Neural cell (in vitro differentiated cells): Measurements from ENCODE around the gene ATP5F1D. TPM values are rescaled to one million over a fixed set of nuclear protein-coding genes. Genes with fewer than 3 reads are reported as not detected.

Experiments
- H2AFZ ChIP-seq: fragments of 200-600, 300-800 bp; sonication (generic), shearing (Covaris generic); 2 replicates; pipeline ENCODE4 v1.6.0; 2014; ENCODE audit warnings: low read depth, mild to moderate bottlenecking, antibody characterized with exemption, low read length, moderate library complexity
- H3F3A ChIP-seq: fragments of 200-600 bp; shearing (Covaris generic); 2 replicates; pipeline ENCODE4 v1.6.1; 2016; ENCODE audit warnings: mild to moderate bottlenecking, moderate library complexity, mixed read lengths, antibody characterized with exemption, low read length; ENCODE audit not compliant: insufficient read depth, poor library complexity, severe bottlenecking
- H3K27ac ChIP-seq: fragments of 200-600, 300-800 bp; sonication (generic), shearing (Covaris generic); 2 replicates; pipeline ENCODE4 v1.5.1; 2014; ENCODE audit warnings: mild to moderate bottlenecking, low read length, moderate library complexity
- H3K27me3 ChIP-seq: fragments of 300-800, 200-600 bp; sonication (generic), shearing (Covaris generic); 2 replicates; pipeline ENCODE4 v1.6.0; 2014; ENCODE audit warnings: mild to moderate bottlenecking, low read depth, low read length, moderate library complexity; ENCODE audit not compliant: insufficient read depth
- H3K36me3 ChIP-seq: fragments of 300-800, 200-600 bp; sonication (generic), shearing (Covaris generic); 2 replicates; pipeline ENCODE4 v1.5.1; 2014; ENCODE audit warnings: mild to moderate bottlenecking, antibody characterized with exemption, low read length, moderate library complexity; ENCODE audit not compliant: insufficient read depth
- H3K4me2 ChIP-seq: fragments of 300-800, 200-600 bp; sonication (generic), shearing (Covaris generic); 2 replicates; pipeline ENCODE4 v1.6.0; 2014; ENCODE audit warnings: mild to moderate bottlenecking, low read length
- H3K4me3 ChIP-seq: fragments of 300-800, 200-600 bp; sonication (generic), shearing (Covaris generic); 2 replicates; pipeline ENCODE4 v1.5.1; 2014; ENCODE audit warnings: mild to moderate bottlenecking, low read length, moderate library complexity
- H3K79me2 ChIP-seq: fragments of 200-600 bp; shearing (Covaris generic); replicated peaks from 2 replicates; pipeline ENCODE4 v1.6.0; 2014; ENCODE audit warnings: mild to moderate bottlenecking, low read length, moderate library complexity; ENCODE audit not compliant: insufficient read depth
- H3K9ac ChIP-seq: fragments of 300-800, 200-600 bp; sonication (generic), shearing (Covaris generic); 2 replicates; pipeline ENCODE4 v1.6.1; 2016; ENCODE audit warnings: mild to moderate bottlenecking, low read length, mixed read lengths
- H3K9me2 ChIP-seq: fragments of 200-600 bp; shearing (Covaris generic); 2 replicates; pipeline ENCODE4 v1.6.1; 2016; ENCODE audit warnings: mild to moderate bottlenecking, low read length, mixed read lengths; ENCODE audit not compliant: insufficient read depth
- H3K9me3 ChIP-seq: fragments of 200-600, 300-800 bp; sonication (generic), shearing (Covaris generic); 2 replicates; pipeline ENCODE4 v1.6.1; 2016; ENCODE audit warnings: mild to moderate bottlenecking, mixed run types, low read length, moderate library complexity, mixed read lengths
- H4K20me1 ChIP-seq: fragments of 200-600 bp; shearing (Covaris generic); 2 replicates; pipeline ENCODE4 v1.6.1; 2016; ENCODE audit warnings: mild to moderate bottlenecking, mixed run types; ENCODE audit not compliant: insufficient read depth
- EP300 ChIP-seq: fragments of 450-650 bp; conservative IDR thresholded peaks from 2 replicates; pipeline ENCODE4 v1.6.1; 2014; ENCODE audit warnings: antibody characterized with exemption, mild to moderate bottlenecking, moderate library complexity; ENCODE audit not compliant: poor library complexity, severe bottlenecking
- MXI1 ChIP-seq: fragments of 450-650 bp; conservative IDR thresholded peaks from 2 replicates; pipeline ENCODE4 v1.6.1; 2014; ENCODE audit warnings: antibody characterized with exemption, mild to moderate bottlenecking; ENCODE audit not compliant: poor library complexity, severe bottlenecking
- POLR2AphosphoS5 ChIP-seq: IDR thresholded peaks from 2 replicates; pipeline ENCODE4 v1.6.1; 2012
- RAD21 ChIP-seq: fragments of 450-650 bp; conservative IDR thresholded peaks from 2 replicates; pipeline ENCODE4 v1.6.1; 2014; ENCODE audit warnings: antibody characterized with exemption, mild to moderate bottlenecking, moderate library complexity
- REST ChIP-seq: IDR thresholded peaks from 2 replicates; pipeline ENCODE4 v1.6.1; 2012; ENCODE audit warnings: borderline replicate concordance
- SMC3 ChIP-seq: fragments of 450-650 bp; conservative IDR thresholded peaks from 2 replicates; pipeline ENCODE4 v1.6.1; 2014; ENCODE audit warnings: antibody characterized with exemption, mild to moderate bottlenecking, moderate library complexity; ENCODE audit not compliant: poor library complexity
- TAF1 ChIP-seq: IDR thresholded peaks from 2 replicates; pipeline ENCODE4 v1.6.1; 2012; ENCODE audit warnings: low read depth
- polyA plus RNA-seq: library from polyadenylated mRNA; depleted of rRNA; stranded (reverse); fragments of >200 nt; gene quantifications from 2 replicates; pipeline ENCODE4 v1.2.3, GENCODE V29; 2014
- TF ChIP-seq, protein P1 (sequence below): fragments of 450-650 bp; IDR thresholded peaks from 2 replicates; pipeline ENCODE4 v1.5.1; 2014; ENCODE audit warnings: antibody characterized with exemption, mild to moderate bottlenecking, moderate library complexity; ENCODE audit not compliant: poor library complexity, severe bottlenecking

ATP5F1D gene
- polyA plus RNA-seq, 1 donor from 2014 or later = 47.8 TPM

- no peak overlapping the region for H3K27ac ChIP-seq
- no peaks in the 10 kb centered on the region for H3K9me3 ChIP-seq
- no peak for TF ChIP-seq EP300
- no peak for TF ChIP-seq MXI1
- TF ChIP-seq, protein P1, sequence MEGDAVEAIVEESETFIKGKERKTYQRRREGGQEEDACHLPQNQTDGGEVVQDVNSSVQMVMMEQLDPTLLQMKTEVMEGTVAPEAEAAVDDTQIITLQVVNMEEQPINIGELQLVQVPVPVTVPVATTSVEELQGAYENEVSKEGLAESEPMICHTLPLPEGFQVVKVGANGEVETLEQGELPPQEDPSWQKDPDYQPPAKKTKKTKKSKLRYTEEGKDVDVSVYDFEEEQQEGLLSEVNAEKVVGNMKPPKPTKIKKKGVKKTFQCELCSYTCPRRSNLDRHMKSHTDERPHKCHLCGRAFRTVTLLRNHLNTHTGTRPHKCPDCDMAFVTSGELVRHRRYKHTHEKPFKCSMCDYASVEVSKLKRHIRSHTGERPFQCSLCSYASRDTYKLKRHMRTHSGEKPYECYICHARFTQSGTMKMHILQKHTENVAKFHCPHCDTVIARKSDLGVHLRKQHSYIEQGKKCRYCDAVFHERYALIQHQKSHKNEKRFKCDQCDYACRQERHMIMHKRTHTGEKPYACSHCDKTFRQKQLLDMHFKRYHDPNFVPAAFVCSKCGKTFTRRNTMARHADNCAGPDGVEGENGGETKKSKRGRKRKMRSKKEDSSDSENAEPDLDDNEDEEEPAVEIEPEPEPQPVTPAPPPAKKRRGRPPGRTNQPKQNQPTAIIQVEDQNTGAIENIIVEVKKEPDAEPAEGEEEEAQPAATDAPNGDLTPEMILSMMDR = no peak
- no peak for TF ChIP-seq SMC3
- TF ChIP-seq POLR2AphosphoS5 = no peak
- TF ChIP-seq RAD21 = no peak
Observed at GRCh38 chr19:1273263-1274041, 31.9 kb downstream of the ATP5F1D start.

DNA sequence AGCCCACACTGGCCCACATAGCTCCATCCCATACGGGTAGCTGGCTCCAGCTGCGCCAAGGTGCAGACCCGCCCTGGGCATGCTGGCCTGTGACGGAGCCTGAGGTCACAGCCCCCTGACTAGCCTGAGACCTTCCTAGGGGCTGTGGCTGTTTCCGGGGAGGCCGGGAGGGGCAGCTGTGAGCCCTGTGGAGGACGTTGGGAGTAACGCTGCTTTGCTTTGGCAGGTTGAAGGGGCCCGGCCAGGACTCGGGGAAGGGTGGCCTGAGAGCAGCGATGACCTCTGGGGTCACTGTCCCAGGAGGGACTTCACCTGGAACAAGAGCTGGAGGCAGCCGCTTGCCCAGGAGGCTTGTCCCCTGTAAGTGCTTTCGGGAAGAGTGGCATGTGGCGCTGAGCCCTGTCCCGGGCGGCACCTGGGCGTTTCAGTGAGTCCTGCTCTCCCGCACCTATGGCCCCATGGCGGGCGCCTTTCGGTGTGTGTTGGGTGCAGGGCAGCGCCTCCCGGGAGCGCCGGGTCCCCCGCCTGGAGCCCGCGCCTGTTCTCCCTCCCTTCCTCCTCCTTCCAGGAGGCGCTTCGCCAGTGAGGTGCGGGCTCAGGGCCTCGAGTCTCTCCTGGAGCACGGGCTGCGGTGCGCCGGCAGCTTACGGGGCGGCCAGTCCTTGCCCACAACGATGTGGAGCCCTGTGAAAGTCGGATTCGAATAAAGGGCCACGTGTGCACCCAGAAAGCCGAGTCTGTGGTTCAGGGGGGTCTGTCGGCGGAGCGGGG is 32.7 kb downstream of the ATP5F1D start:
- Histone ChIP-seq H3K27ac (peak overlapping the region; percentile 93), H3K9ac (peak overlapping the region; percentile 87), H3K79me2 (peaks cover 30% of the 10 kb centered on the region), H2AFZ (no peak overlapping the region), H3K27me3 (no peaks in the 10 kb centered on the region), H3K36me3 (peaks cover 5% of the 10 kb centered on the region), H3K9me3 (no peaks in the 10 kb centered on the region), H3K4me3 (peak overlapping the region; percentile 82), H3K4me2 (peak overlapping the region; percentile 44), H4K20me1 (peaks cover 20% of the 10 kb centered on the region), H3F3A (no peaks in the 10 kb centered on the region), H3K9me2 (no peaks in the 10 kb centered on the region)
- no peak for TF ChIP-seq MXI1
- TF ChIP-seq POLR2AphosphoS5 = no peak
- TF ChIP-seq TAF1 = no peak
- TF ChIP-seq, protein P1 = no peak
- TF ChIP-seq SMC3 = no peak
- no peak for TF ChIP-seq RAD21
- no peak for TF ChIP-seq REST

More at GRCh38 chr19:1273263-1274041, 31.9 kb downstream of the ATP5F1D start:
- peaks cover 30% of the 10 kb centered on the region for H3K79me2 ChIP-seq
- H4K20me1 ChIP-seq = peaks cover 20% of the 10 kb centered on the region
- H3K4me2 ChIP-seq = no peak overlapping the region
- no peaks in the 10 kb centered on the region for H3K27me3 ChIP-seq
- no peaks in the 10 kb centered on the region for H3K9me2 ChIP-seq
- no peak overlapping the region for H3K4me3 ChIP-seq
- peak overlapping the region; percentile 41 for H3K9ac ChIP-seq
- no peaks in the 10 kb centered on the region for H3F3A ChIP-seq
- H2AFZ ChIP-seq = no peak overlapping the region
- peaks cover 5% of the 10 kb centered on the region for H3K36me3 ChIP-seq
